Breast epithelium (tissue), 3 donors: ENCODE results near the gene ZNF775.

Experiments used
- CTCF ChIP-seq, 3 donors: fragments of 450-650 bp; IDR thresholded peaks; one replicate each; pipeline ENCODE4 v1.5.1; 2016 to 2017; ENCODE audit warnings: antibody characterized with exemption in 3 of 3, mild to moderate bottlenecking in 3 of 3, moderate library complexity in 3 of 3
- POLR2A ChIP-seq: fragments of 450-650 bp; IDR thresholded peaks from one replicate; pipeline ENCODE4 v1.6.1; 2016; ENCODE audit warnings: antibody characterized with exemption, mild to moderate bottlenecking, moderate library complexity
- POLR2AphosphoS5 ChIP-seq, 3 donors: sonication (generic); formaldehyde crosslinking; IDR thresholded peaks; one replicate each; pipeline ENCODE4 v1.6.1; 2017; ENCODE audit warnings: antibody characterized with exemption in 3 of 3

GRCh38 chr7:150443793-150444540 lies 64.8 kb downstream of the ZNF775 start:
- TF ChIP-seq POLR2A (no peak), CTCF (IDR thresholded peaks at IDR 0.05) (no peak), POLR2AphosphoS5 (IDR thresholded peaks at IDR 0.05) (no peak)
